ENCODE data around the gene PI4K2B. TPM values are rescaled to one million over a fixed set of nuclear protein-coding genes. Genes with fewer than 3 reads are reported as not detected.

The PI4K2B gene
- total and polyA plus RNA-seq, 10 of the 15 experiments (the other 5 are each of a cell fraction or from before 2014, with no cell fraction given): 12.9 to 55.3 (median 40.7) TPM

GRCh38 chr4:25303578-25303977 lies 69.7 kb downstream of the PI4K2B start (continued):
- TF ChIP-seq HDAC6 (IDR thresholded peaks at IDR 0.05; ENCODE audit: unreplicated experiment): no peak
- TF ChIP-seq CUX1 (IDR thresholded peaks at IDR 0.05; ENCODE audit: insufficient replicate concordance, low read depth, low read length): no peak
- TF ChIP-seq MAX (IDR thresholded peaks at IDR 0.05; ENCODE audit: low read depth, low read length): no peak
- TF ChIP-seq HSF1 (IDR thresholded peaks at IDR 0.05; ENCODE audit: low read depth, low read length): no peak
- TF ChIP-seq RAD51 (IDR thresholded peaks at IDR 0.05): no peak
- TF ChIP-seq ZNF274 (IDR thresholded peaks at IDR 0.05; ENCODE audit: insufficient read depth, insufficient read length): no peak
- no peak for TF ChIP-seq ZBED1 (IDR thresholded peaks at IDR 0.05; ENCODE audit: borderline replicate concordance)
- TF ChIP-seq MTA2 (IDR thresholded peaks at IDR 0.05; ENCODE audit: low read depth): no peak
- no peak for TF ChIP-seq YBX1 (IDR thresholded peaks at IDR 0.05)
